Measurements from ENCODE around the gene TRAP1.

Gene TRAP1

GRCh38 chr16:3642397-3643094, 74.8 kb downstream of the TRAP1 start:
- DNase-seq (ENCODE audit: low read depth) = no peak
- H3K4me3 ChIP-seq (ENCODE audit: low read length) = no peak overlapping the region
- TF ChIP-seq CTCF (conservative IDR thresholded peaks at IDR 0.05; ENCODE audit: low read depth, low read length) = no peak

GRCh38 chr16:3641801-3642396, 75.4 kb downstream of the TRAP1 start:
- no peak for TF ChIP-seq CTCF (conservative IDR thresholded peaks at IDR 0.05; ENCODE audit: low read depth, low read length)
- no peak for DNase-seq (ENCODE audit: low read depth)
- H3K4me3 ChIP-seq (ENCODE audit: low read length) = no peak overlapping the region

GRCh38 chr16:3640632-3641501, 76.5 kb downstream of the TRAP1 start:
- no peak for DNase-seq (ENCODE audit: low read depth)
- no peak for TF ChIP-seq CTCF (conservative IDR thresholded peaks at IDR 0.05; ENCODE audit: low read depth, low read length)
- no peak overlapping the region for H3K4me3 ChIP-seq (ENCODE audit: low read length)

- DNase-seq (ENCODE audit: low read depth) = no peak
- no peak for TF ChIP-seq CTCF (conservative IDR thresholded peaks at IDR 0.05; ENCODE audit: low read depth, low read length)
- H3K4me3 ChIP-seq (ENCODE audit: low read length) = no peak overlapping the region
Measured at GRCh38 chr16:3640207-3640606, 77.1 kb downstream of the TRAP1 start.

- TF ChIP-seq CTCF (conservative IDR thresholded peaks at IDR 0.05; ENCODE audit: low read depth, low read length) = no peak
- DNase-seq (ENCODE audit: low read depth) = no peak
Measured at GRCh38 chr16:3638916-3639644, 78.2 kb downstream of the TRAP1 start.

GRCh38 chr16:3637371-3637923, 79.9 kb downstream of the TRAP1 start:
- H3K4me3 ChIP-seq (ENCODE audit: low read length) = no peak overlapping the region
- no peak for DNase-seq (ENCODE audit: low read depth)
- TF ChIP-seq CTCF (conservative IDR thresholded peaks at IDR 0.05; ENCODE audit: low read depth, low read length) = no peak

More at GRCh38 chr16:3638916-3639644, 78.2 kb downstream of the TRAP1 start:
- H3K4me3 ChIP-seq (ENCODE audit: low read length) = no peak overlapping the region

All from retinal pigment epithelial cell (primary cell).